Testis (tissue), 3 donors: ENCODE data around the gene BZW2. TPM values are rescaled to one million over a fixed set of nuclear protein-coding genes. Genes with fewer than 3 reads are reported as not detected.

Experiments used
- DNase-seq: peaks from one replicate; pipeline ENCODE4 v3.0.0-alpha.2; 2019
- H3K27ac ChIP-seq, 2 donors: fragments of 200-600 bp; sonication (generic); one replicate each; pipeline ENCODE4 v1.5.1; 2019
- H3K27me3 ChIP-seq: fragments of 200-600 bp; sonication (generic); one replicate; pipeline ENCODE4 v1.5.1; 2019
- H3K36me3 ChIP-seq: fragments of 200-600 bp; sonication (generic); one replicate; pipeline ENCODE4 v1.5.1; 2017; ENCODE audit warnings: low read depth; ENCODE audit errors: missing control alignments
- H3K4me1 ChIP-seq: fragments of 200-600 bp; sonication (generic); one replicate; pipeline ENCODE4 v1.5.1; 2019
- H3K4me3 ChIP-seq, 2 donors: fragments of 200-600 bp; sonication (generic); one replicate each; pipeline ENCODE4 v1.5.1; 2017 to 2019
- H3K9me3 ChIP-seq: fragments of 200-600 bp; sonication (generic); one replicate; pipeline ENCODE4 v1.5.1; 2017
- POLR2A ChIP-seq: fragments of 450-650 bp; IDR thresholded peaks from one replicate; pipeline ENCODE4 v1.6.1; 2017; ENCODE audit warnings: antibody characterized with exemption, mild to moderate bottlenecking, moderate library complexity
- WGBS, 2 donors: methylation state at CpG; one replicate each; pipeline ENCODE4 v1.1.5; 2018; 5-methylcytosine and 5-hydroxymethylcytosine counted together
- intact Hi-C: fragments of 100-400 bp; cut with DNase I; formaldehyde crosslinking; loops from one replicate; pipeline ENCODE4 v1.15.1; 2023; ENCODE audit warnings: low total_unique reads
- polyA plus RNA-seq: library from polyadenylated mRNA; stranded (reverse); fragments of 350-450 nt; fragmentation: Illumina TruSeq; extraction: RNeasy Lipid Tissue Mini Kit (QIAGEN cat#74804); gene quantifications from one replicate; pipeline ENCODE4 v1.2.3, GENCODE V29; 2014; ENCODE audit warnings: low read depth, low replicate concordance; ENCODE audit not compliant: insufficient read depth
- total RNA-seq, 2 donors: library from RNA; depleted of rRNA; stranded (reverse); fragments of >200 nt; gene quantifications; one replicate each; pipeline ENCODE4 v1.2.3, GENCODE V29; 2016
- TF ChIP-seq, protein P1 (sequence below), 3 experiments: fragments of 450-650 bp in 2 of 3; fragments of 200-600 bp in 1 of 3; sonication (generic) in 1 of 3; IDR thresholded peaks; one replicate each; pipeline ENCODE4 v1.5.1; 2016 to 2019; ENCODE audit warnings: antibody characterized with exemption in 3 of 3, mild to moderate bottlenecking in 2 of 3, moderate library complexity in 1 of 3

BZW2 gene
- total and polyA plus RNA-seq, 3 donors from 2014 or later: 23.2 to 36.5 (median 25.8) TPM

DNA sequence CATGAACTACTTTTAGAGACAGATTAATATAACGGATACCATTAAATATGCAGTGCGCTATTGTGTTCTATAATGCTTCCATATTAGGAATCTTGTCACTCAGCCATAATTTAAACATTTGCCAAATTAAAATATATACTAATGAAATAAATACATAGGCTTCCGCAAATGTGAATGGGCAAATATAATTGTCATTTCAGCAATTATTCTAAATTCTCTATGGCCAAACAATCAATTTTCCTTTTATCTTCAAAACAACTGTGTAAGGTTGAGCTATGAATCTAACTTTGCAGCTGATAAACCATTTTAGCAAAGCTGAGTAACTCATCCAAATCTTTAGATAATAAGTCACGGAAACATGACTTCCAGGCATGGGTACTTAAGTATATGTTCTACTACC is 86.8 kb downstream of the BZW2 start:
- no peak overlapping the region for H3K4me3 ChIP-seq
- no peaks in the 10 kb centered on the region for H3K36me3 ChIP-seq
- no peak for DNase-seq
- 96 to 98% methylated on average over 4 of the region's 4 CpGs for WGBS, 2 donors
- intact Hi-C loops: no loop called here
- TF ChIP-seq, protein P1, sequence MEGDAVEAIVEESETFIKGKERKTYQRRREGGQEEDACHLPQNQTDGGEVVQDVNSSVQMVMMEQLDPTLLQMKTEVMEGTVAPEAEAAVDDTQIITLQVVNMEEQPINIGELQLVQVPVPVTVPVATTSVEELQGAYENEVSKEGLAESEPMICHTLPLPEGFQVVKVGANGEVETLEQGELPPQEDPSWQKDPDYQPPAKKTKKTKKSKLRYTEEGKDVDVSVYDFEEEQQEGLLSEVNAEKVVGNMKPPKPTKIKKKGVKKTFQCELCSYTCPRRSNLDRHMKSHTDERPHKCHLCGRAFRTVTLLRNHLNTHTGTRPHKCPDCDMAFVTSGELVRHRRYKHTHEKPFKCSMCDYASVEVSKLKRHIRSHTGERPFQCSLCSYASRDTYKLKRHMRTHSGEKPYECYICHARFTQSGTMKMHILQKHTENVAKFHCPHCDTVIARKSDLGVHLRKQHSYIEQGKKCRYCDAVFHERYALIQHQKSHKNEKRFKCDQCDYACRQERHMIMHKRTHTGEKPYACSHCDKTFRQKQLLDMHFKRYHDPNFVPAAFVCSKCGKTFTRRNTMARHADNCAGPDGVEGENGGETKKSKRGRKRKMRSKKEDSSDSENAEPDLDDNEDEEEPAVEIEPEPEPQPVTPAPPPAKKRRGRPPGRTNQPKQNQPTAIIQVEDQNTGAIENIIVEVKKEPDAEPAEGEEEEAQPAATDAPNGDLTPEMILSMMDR (IDR thresholded peaks at IDR 0.05): no peak
- TF ChIP-seq POLR2A: no peak
- no peaks in the 10 kb centered on the region for H3K4me1 ChIP-seq
- H3K27ac ChIP-seq: no peak overlapping the region
- H3K9me3 ChIP-seq: no peaks in the 10 kb centered on the region
- H3K27me3 ChIP-seq: no peaks in the 10 kb centered on the region

DNA sequence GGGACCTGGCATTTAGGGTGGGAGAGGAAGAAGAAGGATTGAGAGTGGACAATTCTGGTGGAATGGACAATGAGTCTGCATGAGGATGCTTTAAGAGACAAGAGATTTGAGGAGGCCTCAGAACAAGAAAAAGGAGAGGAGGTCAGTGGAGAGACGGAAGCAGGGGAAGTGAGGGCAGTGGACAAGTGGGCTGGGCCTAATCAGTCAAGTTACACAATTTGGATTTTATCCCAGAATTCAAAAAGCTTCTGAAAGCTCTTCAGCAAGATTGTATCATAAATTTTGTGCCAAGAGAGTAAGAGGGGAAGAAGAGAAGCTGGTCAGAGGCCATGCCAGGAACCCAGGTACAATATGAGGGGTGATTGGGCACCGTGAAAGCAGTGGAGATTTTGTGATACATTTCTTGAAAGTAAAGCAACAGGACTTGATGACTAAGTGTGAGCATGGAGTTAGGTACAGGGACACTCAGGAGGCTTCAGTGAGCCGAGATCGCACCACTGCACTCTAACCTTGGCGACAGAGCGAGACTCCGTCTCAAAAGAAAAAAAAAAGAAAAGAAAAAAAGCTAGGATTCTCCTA is 88.3 kb downstream of the BZW2 start:
- TF ChIP-seq, protein P1 (IDR thresholded peaks at IDR 0.05): no peak
- TF ChIP-seq POLR2A: no peak
- Histone ChIP-seq H3K4me3 (no peak overlapping the region), H3K27me3 (no peaks in the 10 kb centered on the region), H3K36me3 (no peaks in the 10 kb centered on the region), H3K9me3 (no peaks in the 10 kb centered on the region), H3K27ac (no peak overlapping the region), H3K4me1 (no peaks in the 10 kb centered on the region)
- no peak for DNase-seq
- WGBS, 2 donors: 86 to 87% methylated on average over 7 of the region's 7 CpGs
- intact Hi-C loops: no loop called here

DNA sequence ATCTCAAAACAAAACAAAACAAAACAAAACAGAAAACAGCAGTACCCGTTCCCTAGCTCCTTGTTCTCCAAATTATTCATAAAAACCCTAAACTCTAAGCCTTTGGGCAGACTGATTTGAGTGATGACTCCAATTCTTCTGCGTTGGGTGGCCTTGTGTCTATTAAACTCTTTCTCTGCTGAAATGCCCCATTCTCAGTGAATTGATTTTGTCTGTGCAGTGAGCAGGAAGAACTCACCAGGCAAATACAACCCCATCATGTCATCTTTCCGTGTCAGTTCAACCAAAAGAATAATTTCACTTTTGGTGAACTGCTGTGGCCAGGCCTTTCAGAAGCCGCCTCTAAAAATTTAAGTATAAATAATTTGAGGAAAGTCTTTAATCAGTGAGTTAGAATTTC is 89.0 kb downstream of the BZW2 start:
- 84 to 87% methylated on average over 4 of the region's 4 CpGs for WGBS, 2 donors
- intact Hi-C loops: no loop called here
- TF ChIP-seq, protein P1 (IDR thresholded peaks at IDR 0.05): no peak
- TF ChIP-seq POLR2A: no peak
- H3K36me3 ChIP-seq: no peaks in the 10 kb centered on the region
- no peak for DNase-seq
- no peaks in the 10 kb centered on the region for H3K4me1 ChIP-seq
- no peaks in the 10 kb centered on the region for H3K9me3 ChIP-seq
- no peak overlapping the region for H3K27ac ChIP-seq
- no peaks in the 10 kb centered on the region for H3K27me3 ChIP-seq
- H3K4me3 ChIP-seq: no peak overlapping the region

DNA sequence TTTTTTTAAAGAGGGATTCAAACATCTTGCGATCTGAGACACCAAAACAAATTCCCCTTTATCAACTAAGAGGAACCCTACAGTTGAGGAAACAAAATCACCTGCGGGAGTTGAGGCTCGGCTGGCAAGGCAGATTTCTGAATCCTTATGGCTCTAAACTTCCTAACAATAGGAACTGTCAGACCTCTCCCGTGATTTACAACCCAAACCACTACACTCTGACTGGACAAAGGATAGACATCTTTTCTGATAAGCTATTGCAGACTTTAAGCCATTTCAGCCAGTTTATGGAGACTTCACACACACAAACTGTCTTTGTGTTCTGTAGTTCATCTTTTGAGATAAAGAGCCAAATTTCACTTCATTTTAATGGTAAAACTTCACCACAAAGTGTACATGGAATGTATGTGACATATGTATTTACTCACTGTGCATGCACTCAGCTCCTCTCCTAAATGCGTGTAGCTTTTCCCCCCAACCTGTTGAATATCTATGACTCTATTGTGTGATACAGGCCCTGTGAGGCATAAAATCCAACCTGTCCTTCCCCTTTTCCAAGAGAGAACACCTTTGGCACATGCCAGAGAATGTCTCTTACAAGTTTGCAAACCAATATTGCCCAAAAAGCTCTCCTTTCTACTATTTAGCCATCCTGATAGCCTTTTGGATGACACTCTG is 92.2 kb downstream of the BZW2 start:
- DNase-seq: no peak

More for the DNA sequence above, 92.2 kb downstream of the BZW2 start:
- H3K36me3 ChIP-seq: no peaks in the 10 kb centered on the region
- H3K4me3 ChIP-seq: no peak overlapping the region
- H3K4me1 ChIP-seq: peaks cover 9% of the 10 kb centered on the region
- no peaks in the 10 kb centered on the region for H3K27me3 ChIP-seq
- intact Hi-C loops: no loop called here
- no peaks in the 10 kb centered on the region for H3K9me3 ChIP-seq
- no peak overlapping the region for H3K27ac ChIP-seq
- 92 to 95% methylated on average over 5 of the region's 5 CpGs for WGBS, 2 donors
- TF ChIP-seq, protein P1 (IDR thresholded peaks at IDR 0.05): no peak
- TF ChIP-seq POLR2A: no peak
